GM18858 (cell line): ENCODE data around the gene OR2K2.
"Not testable (repeated sequence)": the region's sequence is repeated elsewhere in the genome, so short reads cannot be mapped to it uniquely, and the experiment has no call there.

Source experiments
- ATAC-seq: cut with Tn5 transposase; IDR thresholded peaks from one replicate; pipeline ENCODE4 v1.9.1; 2021; ENCODE audit not compliant: unreplicated experiment

OR2K2 gene

DNA sequence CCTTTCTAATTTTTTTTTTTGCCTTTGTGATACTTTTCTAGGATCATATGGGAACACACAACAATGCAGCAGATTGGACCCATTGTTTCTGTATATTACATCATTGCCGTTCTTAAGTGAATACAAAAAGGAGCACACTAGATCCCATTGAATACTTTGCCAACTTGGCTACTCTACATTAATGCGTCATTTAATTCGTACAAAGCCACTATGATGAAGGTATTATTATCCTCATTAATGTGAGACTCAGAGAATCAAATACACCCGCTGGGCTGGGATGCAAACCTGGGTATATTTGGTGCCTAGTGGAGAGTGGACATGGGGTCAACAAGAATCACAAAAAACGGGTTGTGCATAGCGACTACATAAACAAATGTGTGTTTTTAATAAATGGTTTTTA lies 31.9 kb downstream of the OR2K2 start:
- ATAC-seq: no peak

DNA sequence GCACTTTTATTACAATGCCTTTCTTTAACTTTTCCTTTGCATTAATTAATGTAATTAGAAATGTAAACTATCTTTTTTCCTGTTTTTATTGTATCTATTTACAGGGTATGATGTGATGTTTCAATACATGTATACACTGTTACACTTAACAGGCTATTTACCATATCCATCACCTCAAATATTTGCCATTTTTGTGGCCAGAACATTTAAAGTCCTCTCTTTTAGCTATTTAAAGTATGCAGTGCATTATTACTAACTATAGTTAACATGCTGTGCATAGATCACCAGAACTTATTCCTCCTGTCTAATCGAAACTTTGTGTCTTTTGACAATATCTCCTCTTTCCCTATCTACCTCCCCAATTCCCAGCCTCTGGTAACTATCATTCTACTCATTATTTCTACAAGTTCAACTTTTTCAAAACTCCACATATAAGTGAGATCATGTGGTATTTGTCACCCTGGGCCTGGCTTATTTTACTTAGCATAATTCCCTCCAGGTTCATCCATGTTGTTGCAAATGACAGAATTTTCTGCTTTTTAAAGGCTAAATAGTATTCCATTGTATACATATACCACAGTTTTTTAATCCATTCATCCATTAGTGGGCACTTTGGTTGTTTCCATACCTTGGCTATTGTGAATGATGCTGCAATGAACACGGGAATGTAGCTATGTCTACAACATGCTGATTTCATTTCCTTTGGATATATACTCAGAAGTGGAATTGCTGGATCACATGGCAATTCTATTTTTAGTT lies 32.8 kb downstream of the OR2K2 start:
- ATAC-seq: no peak

DNA sequence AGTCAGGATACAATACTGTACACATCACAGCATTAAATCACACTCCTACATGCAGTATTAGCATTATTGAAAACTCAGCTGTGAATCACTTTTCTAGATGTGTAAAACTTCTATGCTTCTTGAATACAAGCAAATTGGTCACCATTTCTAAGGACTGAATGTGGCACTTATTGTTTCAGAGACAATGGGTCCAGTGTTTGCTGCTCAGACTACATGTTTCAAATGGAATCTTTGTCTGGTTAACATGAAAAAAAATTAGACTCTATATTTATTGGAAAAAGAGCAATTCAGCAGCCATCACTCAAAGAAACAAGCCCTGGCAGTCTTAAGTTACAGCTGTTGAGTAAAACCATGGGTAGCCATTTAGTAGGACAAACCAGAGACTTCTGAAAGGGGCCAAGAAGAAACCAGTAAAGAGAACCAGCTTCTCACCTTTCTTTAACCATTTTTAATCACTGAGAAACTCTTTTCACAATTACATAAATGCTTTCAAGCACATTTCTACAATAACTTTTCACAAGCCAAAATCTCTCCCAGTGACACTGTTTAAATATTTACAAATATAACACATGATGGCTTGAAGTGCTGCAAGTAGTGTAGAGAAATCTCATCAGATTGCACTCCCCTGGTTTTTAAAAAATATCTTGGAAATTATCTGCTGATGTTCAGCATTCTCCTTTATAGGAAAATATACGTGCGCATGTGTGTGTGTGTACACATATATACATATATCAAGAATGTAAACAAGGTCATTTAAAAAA lies 35.2 kb downstream of the OR2K2 start:
- ATAC-seq: no peak

DNA sequence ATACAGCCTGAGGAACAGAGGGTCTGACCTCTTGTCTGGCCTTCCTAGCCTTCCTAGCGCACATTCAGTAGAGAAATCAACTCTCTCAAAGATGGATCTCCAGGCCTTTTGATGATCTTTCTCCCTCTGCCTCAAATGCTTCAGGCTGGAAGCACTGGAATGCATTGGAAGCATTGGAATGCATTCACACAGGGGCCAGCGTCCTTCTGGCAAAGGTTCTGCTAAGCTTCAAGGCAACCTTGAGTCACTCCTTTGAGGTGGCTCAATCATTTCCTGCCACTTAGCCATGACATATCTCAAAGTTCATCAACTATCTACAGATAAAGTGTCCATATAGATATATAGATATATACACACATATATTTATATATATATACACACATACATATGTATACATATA lies 42.9 kb downstream of the OR2K2 start:
- ATAC-seq: no peak

DNA sequence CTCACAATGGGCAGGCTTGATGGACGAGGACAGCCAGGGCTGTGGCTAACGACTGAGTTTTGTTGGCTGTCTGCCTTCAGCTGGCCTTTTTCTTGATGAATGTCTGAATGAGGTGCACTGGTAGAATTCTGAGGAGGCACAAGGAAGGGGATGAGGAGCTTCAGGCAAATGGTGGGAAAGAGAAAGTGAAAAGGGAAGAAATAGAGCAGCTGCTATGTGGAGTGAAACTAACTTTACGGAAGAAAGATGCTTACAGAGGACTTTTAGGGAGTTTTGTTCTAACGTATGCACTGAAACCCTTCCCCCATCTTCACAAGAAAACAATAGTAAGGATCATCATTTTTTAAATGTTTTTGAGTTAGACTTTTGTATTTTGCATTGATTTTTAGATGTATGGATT lies 45.3 kb downstream of the OR2K2 start:
- ATAC-seq: no peak

DNA sequence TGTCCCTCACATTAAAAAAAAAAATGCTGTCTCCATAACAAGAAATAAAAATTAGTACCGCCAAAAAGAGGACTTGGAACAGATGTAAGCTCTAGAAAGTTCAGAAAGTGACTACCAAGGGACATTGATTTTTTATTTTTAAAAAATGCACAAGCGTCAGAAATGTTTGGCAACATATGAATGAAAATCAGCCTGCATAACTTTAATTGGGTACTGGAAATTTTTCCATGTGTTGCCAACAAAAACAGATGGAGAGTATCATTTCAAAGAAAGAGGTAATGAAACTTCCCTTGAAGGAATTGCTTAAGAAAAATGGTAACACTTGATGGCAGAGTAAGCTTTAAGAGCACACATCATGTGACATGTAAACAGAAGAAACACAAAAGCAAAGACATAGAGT lies 47.2 kb downstream of the OR2K2 start:
- ATAC-seq: no peak

DNA sequence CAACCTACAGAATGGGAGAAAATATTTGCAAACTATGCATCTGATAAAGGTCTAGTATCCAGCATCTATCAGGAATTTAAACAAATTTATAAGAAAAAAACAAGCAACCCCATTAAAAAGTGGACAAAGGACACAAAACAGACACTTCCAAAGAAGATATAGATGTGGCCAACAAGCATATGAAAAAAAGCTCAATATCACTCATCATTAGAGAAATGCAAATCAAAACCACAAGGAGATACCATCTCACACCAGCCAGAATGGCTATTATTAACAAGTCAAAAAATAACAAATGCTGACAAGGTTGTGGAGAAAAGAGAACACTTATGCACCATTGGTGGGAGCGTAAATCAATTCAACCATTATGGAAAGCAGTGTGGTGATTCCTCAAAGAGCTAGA lies 49.2 kb downstream of the OR2K2 start:
- ATAC-seq: not testable (repeated sequence)
